ENCODE measurements around the gene CMIP.

The CMIP gene

GRCh38 chr16:81638286-81638945 is 193.8 kb downstream of the CMIP start:
- no peaks in the 10 kb centered on the region for H3K9me3 ChIP-seq (ENCODE audit: insufficient read depth, low read length, severe bottlenecking)
- H3K36me3 ChIP-seq (ENCODE audit: insufficient read depth, low read length) = peaks cover 27% of the 10 kb centered on the region
- ATAC-seq (ENCODE audit: insufficient read depth, low read depth) (no peak), DNase-seq (no peak)
- no peak overlapping the region for H3K27ac ChIP-seq (ENCODE audit: low read length)
- peaks cover 69% of the 10 kb centered on the region for H4K20me1 ChIP-seq (ENCODE audit: insufficient read depth, low read length)
- TF ChIP-seq EZH2 (IDR thresholded peaks at IDR 0.05; ENCODE audit: borderline replicate concordance, low read depth, low read length, severe bottlenecking) (no peak), CTCF (IDR thresholded peaks at IDR 0.05; ENCODE audit: borderline replicate concordance, extremely low read depth, low read length, poor library complexity, severe bottlenecking) (no peak)
- no peak overlapping the region for H3K4me3 ChIP-seq (ENCODE audit: low read depth in 1 of 2, low read length in 2 of 2)
- no peak overlapping the region for H3K9ac ChIP-seq (ENCODE audit: low read depth, low read length)
- H3K4me1 ChIP-seq (ENCODE audit: insufficient read depth, low read length) = peaks cover 3% of the 10 kb centered on the region
- no peak overlapping the region for H3K4me2 ChIP-seq (ENCODE audit: insufficient read depth, low read length)
- H3K27me3 ChIP-seq (ENCODE audit: insufficient read depth, low read length, poor library complexity) = no peaks in the 10 kb centered on the region
- peaks cover 19% of the 10 kb centered on the region for H3K79me2 ChIP-seq (ENCODE audit: insufficient read depth, low read length)
- H2AFZ ChIP-seq (ENCODE audit: low read depth, low read length) = no peak overlapping the region

- no peak overlapping the region for H3K4me3 ChIP-seq (ENCODE audit: low read depth in 1 of 2, low read length in 2 of 2)
- DNase-seq (no peak), ATAC-seq (ENCODE audit: insufficient read depth, low read depth) (no peak)
- peaks cover 61% of the 10 kb centered on the region for H4K20me1 ChIP-seq (ENCODE audit: insufficient read depth, low read length)
- no peaks in the 10 kb centered on the region for H3K4me1 ChIP-seq (ENCODE audit: insufficient read depth, low read length)
- H3K9ac ChIP-seq (ENCODE audit: low read depth, low read length) = no peak overlapping the region
- no peak overlapping the region for H2AFZ ChIP-seq (ENCODE audit: low read depth, low read length)
- TF ChIP-seq EZH2 (IDR thresholded peaks at IDR 0.05; ENCODE audit: borderline replicate concordance, low read depth, low read length, severe bottlenecking) (no peak), CTCF (IDR thresholded peaks at IDR 0.05; ENCODE audit: borderline replicate concordance, extremely low read depth, low read length, poor library complexity, severe bottlenecking) (no peak)
- H3K27me3 ChIP-seq (ENCODE audit: insufficient read depth, low read length, poor library complexity) = no peaks in the 10 kb centered on the region
- H3K9me3 ChIP-seq (ENCODE audit: insufficient read depth, low read length, severe bottlenecking) = no peaks in the 10 kb centered on the region
- no peak overlapping the region for H3K27ac ChIP-seq (ENCODE audit: low read length)
- no peak overlapping the region for H3K4me2 ChIP-seq (ENCODE audit: insufficient read depth, low read length)
- H3K79me2 ChIP-seq (ENCODE audit: insufficient read depth, low read length) = peaks cover 14% of the 10 kb centered on the region
- peaks cover 24% of the 10 kb centered on the region for H3K36me3 ChIP-seq (ENCODE audit: insufficient read depth, low read length)
These were observed 194.7 kb downstream of the CMIP start for GRCh38 chr16:81639348-81639747.

GRCh38 chr16:81639931-81640680 is 195.5 kb downstream of the CMIP start:
- no peak for TF ChIP-seq CTCF (IDR thresholded peaks at IDR 0.05; ENCODE audit: borderline replicate concordance, extremely low read depth, low read length, poor library complexity, severe bottlenecking)

More at GRCh38 chr16:81639931-81640680, 195.5 kb downstream of the CMIP start:
- H3K4me2 ChIP-seq (ENCODE audit: insufficient read depth, low read length) = no peak overlapping the region
- no peaks in the 10 kb centered on the region for H3K27me3 ChIP-seq (ENCODE audit: insufficient read depth, low read length, poor library complexity)
- peaks cover 63% of the 10 kb centered on the region for H4K20me1 ChIP-seq (ENCODE audit: insufficient read depth, low read length)
- H2AFZ ChIP-seq (ENCODE audit: low read depth, low read length) = no peak overlapping the region
- no peaks in the 10 kb centered on the region for H3K9me3 ChIP-seq (ENCODE audit: insufficient read depth, low read length, severe bottlenecking)
- H3K27ac ChIP-seq (ENCODE audit: low read length) = no peak overlapping the region
- DNase-seq (no peak), ATAC-seq (ENCODE audit: insufficient read depth, low read depth) (no peak)
- peaks cover 22% of the 10 kb centered on the region for H3K36me3 ChIP-seq (ENCODE audit: insufficient read depth, low read length)
- peaks cover 20% of the 10 kb centered on the region for H3K79me2 ChIP-seq (ENCODE audit: insufficient read depth, low read length)
- H3K4me3 ChIP-seq (ENCODE audit: low read depth in 1 of 2, low read length in 2 of 2) = no peak overlapping the region
- no peak overlapping the region for H3K9ac ChIP-seq (ENCODE audit: low read depth, low read length)
- H3K4me1 ChIP-seq (ENCODE audit: insufficient read depth, low read length) = no peaks in the 10 kb centered on the region
